IPS-18a (cell line): Measurements from ENCODE around the gene CETP.

ENCODE experiments used
- H3K27ac ChIP-seq: one replicate; pipeline ENCODE4 v1.5.1; 2013; ENCODE audit warnings: low read length
- H3K27me3 ChIP-seq: one replicate; pipeline ENCODE4 v1.6.1; 2013; ENCODE audit warnings: mild to moderate bottlenecking, low read length; ENCODE audit not compliant: control insufficient read depth, insufficient read depth
- H3K36me3 ChIP-seq: one replicate; pipeline ENCODE4 v1.6.1; 2013; ENCODE audit warnings: low read depth, low read length; ENCODE audit not compliant: control insufficient read depth
- H3K4me1 ChIP-seq: one replicate; pipeline ENCODE4 v1.6.1; 2013; ENCODE audit warnings: low read depth, low read length; ENCODE audit not compliant: control insufficient read depth
- H3K4me3 ChIP-seq: one replicate; pipeline ENCODE4 v1.5.1; 2013; ENCODE audit warnings: low read length
- H3K9ac ChIP-seq: one replicate; pipeline ENCODE4 v1.6.1; 2013; ENCODE audit warnings: mild to moderate bottlenecking, low read length, moderate library complexity
- H3K9me3 ChIP-seq: one replicate; pipeline ENCODE4 v1.6.1; 2013; ENCODE audit warnings: low read depth, low read length; ENCODE audit not compliant: control insufficient read depth

Gene CETP

GRCh38 chr16:56961851-56962281 is at the start of gene CETP:
Gene CETP (plus strand): TSS chr16:56961950. CDS start chr16:56961980, 30 bp downstream.
- Histone ChIP-seq H3K27ac (no peak within 1 kb of the TSS), H3K4me1 (no peaks in the 10 kb centered on the region), H3K9me3 (no peaks in the 10 kb centered on the region), H3K9ac (no peak within 1 kb of the TSS), H3K27me3 (no peaks in the 10 kb centered on the region), H3K4me3 (no peak within 1 kb of the TSS), H3K36me3 (no peaks in the 10 kb centered on the region)

GRCh38 chr16:56912746-56913708 is 48.7 kb upstream of the CETP start:
- no peak overlapping the region for H3K9ac ChIP-seq
- H3K27ac ChIP-seq: no peak overlapping the region
- no peaks in the 10 kb centered on the region for H3K36me3 ChIP-seq
- peaks cover 10% of the 10 kb centered on the region for H3K4me1 ChIP-seq
- no peaks in the 10 kb centered on the region for H3K9me3 ChIP-seq
- no peak overlapping the region for H3K4me3 ChIP-seq
- H3K27me3 ChIP-seq: no peaks in the 10 kb centered on the region

- no peaks in the 10 kb centered on the region for H3K9me3 ChIP-seq
- no peak overlapping the region for H3K4me3 ChIP-seq
- H3K36me3 ChIP-seq: no peaks in the 10 kb centered on the region
- peaks cover 6% of the 10 kb centered on the region for H3K4me1 ChIP-seq
- H3K27ac ChIP-seq: no peak overlapping the region
- H3K27me3 ChIP-seq: no peaks in the 10 kb centered on the region
- no peak overlapping the region for H3K9ac ChIP-seq
Measured at GRCh38 chr16:56914896-56915295, 46.9 kb upstream of the CETP start.

- no peaks in the 10 kb centered on the region for H3K9me3 ChIP-seq
- H3K36me3 ChIP-seq: no peaks in the 10 kb centered on the region
- H3K9ac ChIP-seq: no peak overlapping the region
- H3K27me3 ChIP-seq: no peaks in the 10 kb centered on the region
- H3K27ac ChIP-seq: no peak overlapping the region
- H3K4me3 ChIP-seq: no peak overlapping the region
- peaks cover 6% of the 10 kb centered on the region for H3K4me1 ChIP-seq
Measured at GRCh38 chr16:56915336-56916119, 46.2 kb upstream of the CETP start.

- peaks cover 3% of the 10 kb centered on the region for H3K4me1 ChIP-seq
- no peaks in the 10 kb centered on the region for H3K9me3 ChIP-seq
- no peaks in the 10 kb centered on the region for H3K27me3 ChIP-seq
- H3K27ac ChIP-seq: no peak overlapping the region
- H3K9ac ChIP-seq: no peak overlapping the region
- no peak overlapping the region for H3K4me3 ChIP-seq
- H3K36me3 ChIP-seq: no peaks in the 10 kb centered on the region
Measured at GRCh38 chr16:56916571-56917403, 45.0 kb upstream of the CETP start.

- H3K9ac ChIP-seq: no peak overlapping the region
- no peaks in the 10 kb centered on the region for H3K4me1 ChIP-seq
- no peak overlapping the region for H3K4me3 ChIP-seq
- H3K27ac ChIP-seq: no peak overlapping the region
- H3K27me3 ChIP-seq: no peaks in the 10 kb centered on the region
- no peaks in the 10 kb centered on the region for H3K9me3 ChIP-seq
- no peaks in the 10 kb centered on the region for H3K36me3 ChIP-seq
Measured at GRCh38 chr16:56918467-56919012, 43.2 kb upstream of the CETP start.

GRCh38 chr16:56919099-56919800 is 42.5 kb upstream of the CETP start:
- H3K4me3 ChIP-seq: no peak overlapping the region
- no peaks in the 10 kb centered on the region for H3K36me3 ChIP-seq
- H3K4me1 ChIP-seq: no peaks in the 10 kb centered on the region
- H3K9ac ChIP-seq: no peak overlapping the region
- no peak overlapping the region for H3K27ac ChIP-seq
- H3K27me3 ChIP-seq: no peaks in the 10 kb centered on the region
- no peaks in the 10 kb centered on the region for H3K9me3 ChIP-seq

GRCh38 chr16:56921571-56921970 is 40.2 kb upstream of the CETP start:
- no peak overlapping the region for H3K27ac ChIP-seq
- no peaks in the 10 kb centered on the region for H3K4me1 ChIP-seq
- H3K27me3 ChIP-seq: no peaks in the 10 kb centered on the region

GRCh38 chr16:56923481-56924091 is 38.2 kb upstream of the CETP start:
- Histone ChIP-seq H3K9me3 (no peaks in the 10 kb centered on the region), H3K27me3 (no peaks in the 10 kb centered on the region), H3K4me3 (no peak overlapping the region), H3K9ac (no peak overlapping the region), H3K4me1 (no peaks in the 10 kb centered on the region), H3K27ac (no peak overlapping the region), H3K36me3 (no peaks in the 10 kb centered on the region)

More at GRCh38 chr16:56921571-56921970, 40.2 kb upstream of the CETP start:
- no peaks in the 10 kb centered on the region for H3K9me3 ChIP-seq
- no peaks in the 10 kb centered on the region for H3K36me3 ChIP-seq
- H3K4me3 ChIP-seq: no peak overlapping the region
- no peak overlapping the region for H3K9ac ChIP-seq

- H3K9ac ChIP-seq: no peak overlapping the region
- H3K36me3 ChIP-seq: no peaks in the 10 kb centered on the region
- H3K4me3 ChIP-seq: no peak overlapping the region
- H3K4me1 ChIP-seq: peaks cover 11% of the 10 kb centered on the region
- H3K27me3 ChIP-seq: no peaks in the 10 kb centered on the region
- H3K9me3 ChIP-seq: no peaks in the 10 kb centered on the region
- H3K27ac ChIP-seq: no peak overlapping the region
Measured at GRCh38 chr16:56927471-56927870, 34.3 kb upstream of the CETP start.
